Chondrocyte (in vitro differentiated cells): ENCODE data around the gene PYGB. TPM values are rescaled to one million over a fixed set of nuclear protein-coding genes. Genes with fewer than 3 reads are reported as not detected.

ENCODE experiments used
- DNase-seq: peaks from one replicate; pipeline ENCODE4 v3.0.0; 2021; ENCODE audit warnings: mixed read lengths, low spot score
- H3K27ac Mint-ChIP-seq: one replicate; pipeline ENCODE4 v1.8.0; 2021; ENCODE audit warnings: mild to moderate bottlenecking, moderate library complexity, mixed read lengths; ENCODE audit not compliant: unreplicated experiment
- H3K27me3 Mint-ChIP-seq: 2 replicates; pipeline ENCODE4 v1.8.0; 2021; ENCODE audit warnings: low read depth, mixed read lengths
- H3K36me3 Mint-ChIP-seq: 2 replicates; pipeline ENCODE4 v1.8.0; 2021; ENCODE audit warnings: low read depth, mixed read lengths
- H3K4me1 Mint-ChIP-seq: 2 replicates; pipeline ENCODE4 v1.8.0; 2021; ENCODE audit warnings: low read depth, mild to moderate bottlenecking, mixed read lengths
- H3K4me3 Mint-ChIP-seq: one replicate; pipeline ENCODE4 v1.8.0; 2021; ENCODE audit warnings: mild to moderate bottlenecking, moderate library complexity, mixed read lengths; ENCODE audit not compliant: unreplicated experiment
- H3K9me3 Mint-ChIP-seq: 2 replicates; pipeline ENCODE4 v1.8.0; 2021; ENCODE audit warnings: low read depth, mixed read lengths
- total RNA-seq: library from RNA; stranded (reverse); gene quantifications from 3 replicates; pipeline ENCODE4 v1.2.1, GENCODE V29; 2021
- TF ChIP-seq, protein P1 (sequence below): fragments of 200-600 bp; sonication (generic); IDR thresholded peaks from 2 replicates; pipeline ENCODE4 v1.5.0; 2021; ENCODE audit warnings: antibody characterized with exemption, mild to moderate bottlenecking, moderate library complexity

PYGB gene
- total RNA-seq, 1 donor from 2014 or later: 171 TPM

GRCh38 chr20:25319241-25320034 lies 71.6 kb downstream of the PYGB start:
- Mint-ChIP-seq H3K27ac (peak overlapping the region; percentile 17), H3K4me3 (no peak overlapping the region), H3K9me3 (no peaks in the 10 kb centered on the region), H3K36me3 (peaks cover 2% of the 10 kb centered on the region), H3K4me1 (peaks cover 6% of the 10 kb centered on the region), H3K27me3 (no peaks in the 10 kb centered on the region)
- no peak for DNase-seq
- TF ChIP-seq, protein P1, sequence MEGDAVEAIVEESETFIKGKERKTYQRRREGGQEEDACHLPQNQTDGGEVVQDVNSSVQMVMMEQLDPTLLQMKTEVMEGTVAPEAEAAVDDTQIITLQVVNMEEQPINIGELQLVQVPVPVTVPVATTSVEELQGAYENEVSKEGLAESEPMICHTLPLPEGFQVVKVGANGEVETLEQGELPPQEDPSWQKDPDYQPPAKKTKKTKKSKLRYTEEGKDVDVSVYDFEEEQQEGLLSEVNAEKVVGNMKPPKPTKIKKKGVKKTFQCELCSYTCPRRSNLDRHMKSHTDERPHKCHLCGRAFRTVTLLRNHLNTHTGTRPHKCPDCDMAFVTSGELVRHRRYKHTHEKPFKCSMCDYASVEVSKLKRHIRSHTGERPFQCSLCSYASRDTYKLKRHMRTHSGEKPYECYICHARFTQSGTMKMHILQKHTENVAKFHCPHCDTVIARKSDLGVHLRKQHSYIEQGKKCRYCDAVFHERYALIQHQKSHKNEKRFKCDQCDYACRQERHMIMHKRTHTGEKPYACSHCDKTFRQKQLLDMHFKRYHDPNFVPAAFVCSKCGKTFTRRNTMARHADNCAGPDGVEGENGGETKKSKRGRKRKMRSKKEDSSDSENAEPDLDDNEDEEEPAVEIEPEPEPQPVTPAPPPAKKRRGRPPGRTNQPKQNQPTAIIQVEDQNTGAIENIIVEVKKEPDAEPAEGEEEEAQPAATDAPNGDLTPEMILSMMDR: no peak

GRCh38 chr20:25320035-25320800 lies 72.3 kb downstream of the PYGB start:
- H3K4me3 Mint-ChIP-seq: no peak overlapping the region
- H3K36me3 Mint-ChIP-seq: peaks cover 2% of the 10 kb centered on the region
- no peaks in the 10 kb centered on the region for H3K9me3 Mint-ChIP-seq
- H3K27me3 Mint-ChIP-seq: no peaks in the 10 kb centered on the region
- TF ChIP-seq, protein P1: no peak
- H3K4me1 Mint-ChIP-seq: peaks cover 6% of the 10 kb centered on the region
- DNase-seq: no peak
- no peak overlapping the region for H3K27ac Mint-ChIP-seq

- H3K27ac Mint-ChIP-seq: no peak overlapping the region
- H3K27me3 Mint-ChIP-seq: no peaks in the 10 kb centered on the region
- H3K36me3 Mint-ChIP-seq: peaks cover 2% of the 10 kb centered on the region
- DNase-seq: no peak
- H3K9me3 Mint-ChIP-seq: no peaks in the 10 kb centered on the region
- TF ChIP-seq, protein P1: no peak
- no peak overlapping the region for H3K4me3 Mint-ChIP-seq
- no peaks in the 10 kb centered on the region for H3K4me1 Mint-ChIP-seq
Observed at GRCh38 chr20:25321262-25321831, 73.5 kb downstream of the PYGB start.

DNA sequence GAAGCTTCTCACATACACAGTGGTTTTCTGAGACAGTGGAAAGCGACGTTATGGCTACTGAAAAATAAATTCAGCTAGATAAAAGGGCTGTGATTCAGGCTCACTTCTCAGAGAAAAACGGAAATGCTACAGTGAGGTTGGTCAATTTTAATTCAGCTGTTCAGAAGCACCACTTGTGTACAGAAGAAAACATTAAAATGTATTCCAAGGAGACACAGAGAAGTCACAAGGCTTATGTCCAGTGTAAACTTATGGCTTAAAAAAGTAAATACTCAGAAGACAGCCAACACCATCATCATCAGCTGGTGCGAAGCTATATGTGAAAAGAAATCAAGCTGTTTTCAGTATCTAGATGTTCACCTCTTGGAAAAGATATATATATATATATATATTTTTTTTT lies 74.1 kb downstream of the PYGB start:
- Mint-ChIP-seq H3K36me3 (peaks cover 2% of the 10 kb centered on the region), H3K4me1 (no peaks in the 10 kb centered on the region), H3K4me3 (no peak overlapping the region), H3K27ac (no peak overlapping the region), H3K9me3 (no peaks in the 10 kb centered on the region), H3K27me3 (no peaks in the 10 kb centered on the region)
- no peak for DNase-seq
- TF ChIP-seq, protein P1: no peak

DNA sequence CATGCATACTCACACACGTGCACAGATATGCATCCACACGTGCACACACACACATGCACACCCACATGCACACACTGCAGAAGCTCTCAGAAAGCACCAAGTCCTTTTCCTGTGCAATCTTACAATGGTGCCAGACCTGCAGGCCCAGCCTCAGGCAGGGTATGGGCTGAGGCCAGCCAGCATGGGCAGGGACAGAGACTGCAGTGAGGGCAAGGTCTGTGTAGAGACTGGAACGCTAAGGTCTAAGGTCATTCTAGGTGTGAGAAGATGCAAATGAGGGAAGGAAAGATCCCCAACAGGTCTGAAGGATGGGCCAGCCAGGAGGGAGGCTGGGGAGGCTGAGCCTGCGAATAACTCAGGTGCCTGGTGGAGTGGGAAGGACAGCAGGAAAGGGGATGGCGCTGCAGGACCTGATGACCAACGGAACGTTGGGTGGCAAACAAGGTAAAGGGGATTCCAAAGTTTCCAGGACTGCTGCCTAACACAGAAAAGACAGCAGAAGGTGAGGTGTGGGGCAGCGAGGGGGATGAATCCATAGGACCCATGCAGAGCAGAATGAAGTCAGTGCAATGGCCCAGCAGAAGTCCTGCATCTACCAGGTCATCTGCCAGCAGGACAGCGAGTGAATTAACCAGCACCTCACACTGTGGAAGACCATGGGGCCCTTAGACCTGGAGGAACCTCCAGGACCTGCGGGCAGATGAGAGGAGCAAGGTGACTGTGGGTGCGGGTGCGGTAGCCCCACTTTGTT lies 75.8 kb downstream of the PYGB start:
- TF ChIP-seq, protein P1: no peak

More for the DNA sequence above, 75.8 kb downstream of the PYGB start:
- DNase-seq: no peak
- Mint-ChIP-seq H3K4me3 (no peak overlapping the region), H3K27me3 (no peaks in the 10 kb centered on the region), H3K4me1 (no peaks in the 10 kb centered on the region), H3K36me3 (peaks cover 2% of the 10 kb centered on the region), H3K9me3 (no peaks in the 10 kb centered on the region), H3K27ac (no peak overlapping the region)
